ENCODE data around the gene HOGA1.

Gene HOGA1

GRCh38 chr10:97578171-97578844, 5.9 kb upstream of the HOGA1 start:
- no peak for DNase-seq (ENCODE audit: low read depth in 2 of 3, low spot score in 2 of 3)

DNA sequence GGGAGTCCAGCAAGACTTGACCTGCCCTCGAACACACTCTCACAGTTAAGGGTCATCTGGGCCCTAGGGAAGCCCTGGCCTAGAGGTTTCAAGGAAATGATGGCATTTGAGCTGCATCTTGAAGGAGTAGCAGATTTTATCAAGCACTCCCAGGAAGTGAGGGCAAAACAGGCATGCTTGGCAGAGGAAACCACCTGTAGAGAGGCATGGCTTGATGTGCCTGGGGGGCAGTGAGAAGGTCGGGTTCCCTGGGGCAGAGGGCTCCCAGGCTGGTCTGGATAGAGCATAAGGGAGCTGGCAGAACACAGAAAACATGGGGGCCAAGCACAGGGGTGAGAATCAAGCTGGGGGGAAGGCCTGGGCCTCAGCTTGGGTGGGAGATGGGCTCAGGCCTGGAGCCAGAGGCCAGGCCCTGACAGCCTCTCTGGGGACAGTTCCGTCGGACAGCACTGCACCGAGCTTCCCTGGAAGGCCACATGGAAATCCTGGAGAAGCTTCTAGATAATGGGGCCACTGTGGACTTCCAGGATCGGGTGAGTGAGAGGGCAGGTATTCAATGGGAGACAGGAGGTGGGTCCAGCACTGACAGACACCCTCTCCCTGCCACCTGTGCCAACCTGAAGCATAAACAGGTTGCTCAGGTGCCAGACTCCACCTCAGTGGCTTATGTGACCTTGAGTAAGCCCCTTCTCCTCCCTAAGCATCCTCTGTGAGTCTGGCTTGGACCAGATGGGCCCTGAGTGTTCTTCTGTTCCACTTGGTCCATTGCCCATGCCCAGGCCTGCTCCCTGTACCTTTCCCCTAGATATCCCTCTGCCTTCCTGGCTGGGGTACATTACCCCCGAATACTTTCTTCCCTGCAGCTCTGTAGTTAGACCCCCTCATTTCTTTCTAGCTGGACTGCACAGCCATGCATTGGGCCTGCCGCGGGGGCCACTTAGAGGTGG, 3.5 kb upstream of the HOGA1 start:
- no peak for DNase-seq (ENCODE audit: low read depth in 2 of 3, low spot score in 2 of 3)

GRCh38 chr10:97582169-97582568, 2.0 kb upstream of the HOGA1 start:
- no peak for DNase-seq (ENCODE audit: low read depth in 2 of 3, low spot score in 2 of 3)

- DNase-seq (ENCODE audit: low read depth in 2 of 3, low spot score in 2 of 3), result no peak
Measured at GRCh38 chr10:97583476-97583875, 713 bp upstream of the HOGA1 start.

DNA sequence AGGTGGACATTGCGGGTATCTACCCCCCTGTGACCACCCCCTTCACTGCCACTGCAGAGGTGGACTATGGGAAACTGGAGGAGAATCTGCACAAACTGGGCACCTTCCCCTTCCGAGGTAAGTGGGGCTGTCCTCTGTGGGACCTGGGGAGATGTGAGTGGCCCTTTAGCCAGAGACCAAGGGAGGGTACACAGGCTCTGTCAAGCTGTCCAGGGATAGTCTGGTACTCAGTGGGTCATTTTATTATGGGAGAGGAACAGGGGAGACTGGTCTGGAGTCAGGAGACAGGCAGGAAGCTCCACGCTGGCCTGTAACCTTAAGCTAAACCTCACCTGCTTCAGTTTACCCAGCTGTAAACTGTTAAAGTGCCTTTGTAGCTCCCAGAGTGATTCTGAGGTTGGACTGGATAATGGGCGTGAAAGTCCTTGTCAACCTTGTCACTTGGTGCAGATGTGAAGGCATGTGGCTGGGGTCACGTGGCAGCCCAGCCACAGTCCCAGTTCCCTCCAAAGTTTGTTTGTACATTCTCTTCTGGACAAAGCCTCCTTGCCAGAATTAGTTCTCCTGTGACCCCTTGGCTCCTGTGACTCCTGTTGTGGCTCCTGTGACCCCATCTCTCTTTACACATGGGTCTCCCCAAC, 729 bp downstream of the HOGA1 start:
- DNase-seq (ENCODE audit: low read depth in 2 of 3, low spot score in 2 of 3), result no peak

DNA sequence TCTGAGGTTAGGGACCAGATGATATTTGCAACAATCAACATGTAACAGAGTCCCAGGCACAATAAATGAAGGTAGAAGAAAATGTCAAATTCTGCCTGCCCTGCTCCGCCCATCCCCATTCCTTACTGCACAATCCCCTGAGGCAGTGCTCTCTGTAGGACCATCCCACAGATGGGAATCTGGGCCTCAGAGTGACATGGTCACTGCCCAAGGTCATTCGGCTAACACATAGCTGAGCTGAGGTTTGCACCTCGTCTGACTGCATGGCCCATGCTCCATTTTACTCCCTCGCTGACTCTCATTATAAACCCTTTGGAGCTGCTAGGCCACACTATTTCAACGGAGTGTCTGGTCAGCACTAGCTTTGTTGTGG, 1.2 kb downstream of the HOGA1 start:
- no peak for DNase-seq (ENCODE audit: low read depth in 2 of 3, low spot score in 2 of 3)

- DNase-seq (ENCODE audit: low read depth in 2 of 3, low spot score in 2 of 3), result no peak
Measured at GRCh38 chr10:97587183-97587582, 3.0 kb downstream of the HOGA1 start.

DNA sequence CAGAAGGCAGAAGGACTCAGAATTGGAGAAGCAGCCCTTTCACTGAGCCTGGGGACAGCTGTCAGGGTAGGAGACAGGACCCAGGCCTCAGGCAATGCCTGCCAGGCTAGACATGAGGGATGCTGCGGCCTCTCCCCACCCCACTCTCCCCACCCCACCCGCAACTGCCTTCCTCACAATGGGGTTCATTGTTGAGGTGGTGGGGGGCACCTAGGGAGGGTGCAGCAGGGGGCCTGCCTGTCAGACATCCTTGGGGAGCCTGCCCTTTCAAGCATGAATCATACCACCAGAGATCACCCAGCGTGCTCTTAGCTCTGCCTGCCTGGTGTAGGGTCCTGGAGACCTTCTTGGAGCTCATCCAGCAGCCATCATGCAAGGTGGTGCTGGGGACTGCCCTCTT, 5.3 kb downstream of the HOGA1 start, which contains the start of gene C10orf62:
Gene C10orf62, plus strand, starts transcription at position 243 of the 400 bp plus-strand sequence. CDS start 177 bp downstream, outside the sequence.
- DNase-seq (ENCODE audit: low read depth in 2 of 3, low spot score in 2 of 3), result no peak

- no peak for DNase-seq (ENCODE audit: low read depth in 2 of 3, low spot score in 2 of 3)
Measured at GRCh38 chr10:97590082-97590747, 6.0 kb downstream of the HOGA1 start.

GRCh38 chr10:97590748-97591495, 6.7 kb downstream of the HOGA1 start:
- no peak for DNase-seq (ENCODE audit: low read depth in 2 of 3, low spot score in 2 of 3)

GRCh38 chr10:97593421-97593820, 9.2 kb downstream of the HOGA1 start:
- DNase-seq (ENCODE audit: low read depth in 2 of 3, low spot score in 2 of 3), result no peak

- no peak for DNase-seq (ENCODE audit: low read depth in 2 of 3, low spot score in 2 of 3)
Measured at GRCh38 chr10:97596101-97597082, 12.2 kb downstream of the HOGA1 start.

GRCh38 chr10:97597778-97598177, 13.6 kb downstream of the HOGA1 start:
- DNase-seq (ENCODE audit: low read depth in 2 of 3, low spot score in 2 of 3), result no peak

GRCh38 chr10:97598407-97599271, 14.4 kb downstream of the HOGA1 start:
- no peak for DNase-seq (ENCODE audit: low read depth in 2 of 3, low spot score in 2 of 3)

DNA sequence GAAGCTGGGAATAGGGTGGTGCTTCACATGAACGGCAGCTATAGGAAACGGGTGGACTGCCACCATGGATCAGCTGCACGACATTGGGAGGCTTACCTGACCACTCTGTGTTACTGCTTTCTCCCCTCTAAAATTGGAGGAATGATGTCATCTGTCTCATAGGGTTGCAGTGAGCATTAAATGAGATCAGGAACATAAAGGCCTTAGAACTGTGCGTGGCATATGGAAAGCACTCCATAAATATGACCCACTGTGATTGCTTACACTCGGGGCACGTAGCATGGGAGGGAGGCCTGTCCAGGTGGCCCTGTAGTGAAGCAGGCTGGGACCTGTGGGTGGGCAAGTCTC, 15.1 kb downstream of the HOGA1 start:
- DNase-seq (ENCODE audit: low read depth in 2 of 3, low spot score in 2 of 3), result no peak

- no peak for DNase-seq (ENCODE audit: low read depth in 2 of 3, low spot score in 2 of 3)
Measured at GRCh38 chr10:97600616-97601015, 16.4 kb downstream of the HOGA1 start.

- no peak for DNase-seq (ENCODE audit: low read depth in 2 of 3, low spot score in 2 of 3)
Measured at GRCh38 chr10:97601268-97602215, 17.4 kb downstream of the HOGA1 start.

Data from activated CD8-positive, alpha-beta memory T cell treated with anti-CD3 and anti-CD28 coated beads for 48 hours (primary cell).